Right lobe of liver (tissue), 4 donors: Measurements from ENCODE around the gene PKP3.

Experiments
- POLR2A ChIP-seq: fragments of 450-650 bp; IDR thresholded peaks from one replicate; pipeline ENCODE4 v1.6.1; 2017; ENCODE audit warnings: antibody characterized with exemption, mild to moderate bottlenecking
- TF ChIP-seq, protein P1 (sequence below), 4 donors: fragments of 200-600 bp in 3 of 4; fragments of 450-650 bp in 1 of 4; IDR thresholded peaks; one replicate each; pipeline versions ENCODE4 v1.5.1 to v1.8.0; 2016 to 2022; ENCODE audit warnings: antibody characterized with exemption in 4 of 4, mild to moderate bottlenecking in 2 of 4
- donor health status: DM: no; HTN: no; CAD: no.
- donor health status: DM: no; HTN: no; CAD: no.
- donor health status: DM: no; HTN: yes; CAD: no.

GRCh38 chr11:443542-444199 is 49.7 kb downstream of the PKP3 start:
- TF ChIP-seq, protein P1, sequence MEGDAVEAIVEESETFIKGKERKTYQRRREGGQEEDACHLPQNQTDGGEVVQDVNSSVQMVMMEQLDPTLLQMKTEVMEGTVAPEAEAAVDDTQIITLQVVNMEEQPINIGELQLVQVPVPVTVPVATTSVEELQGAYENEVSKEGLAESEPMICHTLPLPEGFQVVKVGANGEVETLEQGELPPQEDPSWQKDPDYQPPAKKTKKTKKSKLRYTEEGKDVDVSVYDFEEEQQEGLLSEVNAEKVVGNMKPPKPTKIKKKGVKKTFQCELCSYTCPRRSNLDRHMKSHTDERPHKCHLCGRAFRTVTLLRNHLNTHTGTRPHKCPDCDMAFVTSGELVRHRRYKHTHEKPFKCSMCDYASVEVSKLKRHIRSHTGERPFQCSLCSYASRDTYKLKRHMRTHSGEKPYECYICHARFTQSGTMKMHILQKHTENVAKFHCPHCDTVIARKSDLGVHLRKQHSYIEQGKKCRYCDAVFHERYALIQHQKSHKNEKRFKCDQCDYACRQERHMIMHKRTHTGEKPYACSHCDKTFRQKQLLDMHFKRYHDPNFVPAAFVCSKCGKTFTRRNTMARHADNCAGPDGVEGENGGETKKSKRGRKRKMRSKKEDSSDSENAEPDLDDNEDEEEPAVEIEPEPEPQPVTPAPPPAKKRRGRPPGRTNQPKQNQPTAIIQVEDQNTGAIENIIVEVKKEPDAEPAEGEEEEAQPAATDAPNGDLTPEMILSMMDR (IDR thresholded peaks at IDR 0.05): no peak
- TF ChIP-seq POLR2A: no peak
